GM23248 (cell line): ENCODE measurements around the gene DLGAP3. TPM values are rescaled to one million over a fixed set of nuclear protein-coding genes. Genes with fewer than 3 reads are reported as not detected.
A peak's percentile ranks its signal among the peaks of the same experiment; 100 is the strongest.

ENCODE experiments used
- DNase-seq: peaks from one replicate; pipeline ENCODE4 v3.0.0-alpha.2; 2015
- H2AFZ ChIP-seq: fragments of 200-600 bp; sonication (generic); 2 replicates; pipeline ENCODE4 v1.6.1; 2016; ENCODE audit warnings: antibody characterized with exemption
- H3F3A ChIP-seq: fragments of 200-600 bp; sonication (generic); 2 replicates; pipeline ENCODE4 v1.6.1; 2016; ENCODE audit warnings: mild to moderate bottlenecking, antibody characterized with exemption, mixed run types; ENCODE audit not compliant: insufficient read depth
- H3K27ac ChIP-seq: fragments of 200-600 bp; sonication (generic); 2 replicates; pipeline ENCODE4 v1.5.1; 2016; ENCODE audit warnings: mild to moderate bottlenecking
- H3K27me3 ChIP-seq: fragments of 200-600 bp; sonication (generic); replicated peaks from 2 replicates; pipeline ENCODE4 v1.6.1; 2016; ENCODE audit warnings: mild to moderate bottlenecking; ENCODE audit not compliant: insufficient read depth
- H3K36me3 ChIP-seq: fragments of 200-600 bp; sonication (generic); 2 replicates; pipeline ENCODE4 v1.6.1; 2016; ENCODE audit warnings: low read depth, mild to moderate bottlenecking
- H3K4me1 ChIP-seq: fragments of 200-600 bp; sonication (generic); 2 replicates; pipeline ENCODE4 v1.6.1; 2016; ENCODE audit warnings: mild to moderate bottlenecking; ENCODE audit not compliant: insufficient read depth
- H3K4me2 ChIP-seq: fragments of 200-600 bp; sonication (generic); one replicate; pipeline ENCODE4 v1.6.1; 2016; ENCODE audit warnings: mild to moderate bottlenecking; ENCODE audit not compliant: unreplicated experiment
- H3K4me3 ChIP-seq: fragments of 200-600 bp; sonication (generic); 2 replicates; pipeline ENCODE4 v1.5.1; 2016; ENCODE audit warnings: mild to moderate bottlenecking
- H3K79me2 ChIP-seq: fragments of 200-600 bp; sonication (generic); 2 replicates; pipeline ENCODE4 v1.6.1; 2016; ENCODE audit warnings: mild to moderate bottlenecking; ENCODE audit not compliant: insufficient read depth
- H3K9ac ChIP-seq: fragments of 200-600 bp; sonication (generic); 2 replicates; pipeline ENCODE4 v1.6.1; 2016; ENCODE audit warnings: mild to moderate bottlenecking
- H3K9me2 ChIP-seq: fragments of 200-600 bp; sonication (generic); 2 replicates; pipeline ENCODE4 v1.6.1; 2016; ENCODE audit warnings: mixed run types, mild to moderate bottlenecking, moderate library complexity; ENCODE audit not compliant: insufficient read depth
- H3K9me3 ChIP-seq: fragments of 200-600 bp; sonication (generic); one replicate; pipeline ENCODE4 v1.6.1; 2017; ENCODE audit warnings: low read depth
- H4K20me1 ChIP-seq: fragments of 200-600 bp; sonication (generic); 2 replicates; pipeline ENCODE4 v1.6.0; 2016; ENCODE audit not compliant: insufficient read depth
- EZH2 ChIP-seq: fragments of 200-600 bp; sonication (generic); IDR thresholded peaks from 2 replicates; pipeline ENCODE4 v1.6.1; 2018; ENCODE audit warnings: antibody characterized with exemption, mild to moderate bottlenecking; ENCODE audit not compliant: insufficient read depth, poor library complexity, severe bottlenecking
- EZH2phosphoT487 ChIP-seq: fragments of 200-600 bp; sonication (generic); IDR thresholded peaks from 2 replicates; pipeline ENCODE4 v1.6.1; 2018; ENCODE audit warnings: antibody characterized with exemption, moderate library complexity, mild to moderate bottlenecking, low read depth; ENCODE audit not compliant: insufficient read depth
- WGBS, 2 experiments: methylation state at CpG; one replicate each; pipeline ENCODE4 v1.1.6; 2015 to 2017; ENCODE audit warnings: low lambda C conversion rate in 2 of 2, low coverage in 1 of 2; ENCODE audit errors: missing lambda C conversion rate in 2 of 2; 5-methylcytosine and 5-hydroxymethylcytosine counted together
- in situ Hi-C: fragments of 300-500 bp; cut with MboI; formaldehyde crosslinking; loops from 2 replicates; pipeline ENCODE4 v1.15.0; 2020
- polyA plus RNA-seq: library from polyadenylated mRNA; unstranded; fragments of >200 nt; fragmentation: Nextera tagmentation; extraction: Ambion mirVana; gene quantifications from 2 replicates; pipeline ENCODE4 v1.2.1, GENCODE V29; 2016
- total RNA-seq: library from RNA; depleted of rRNA; stranded (reverse); fragments of >200 nt; shearing (Covaris generic); gene quantifications from 2 replicates; pipeline ENCODE4 v1.2.3, GENCODE V29; 2014

DLGAP3 gene
- total and polyA plus RNA-seq, 2 experiments from 2014 or later, result 0.11 TPM; not detected in 1

DNA sequence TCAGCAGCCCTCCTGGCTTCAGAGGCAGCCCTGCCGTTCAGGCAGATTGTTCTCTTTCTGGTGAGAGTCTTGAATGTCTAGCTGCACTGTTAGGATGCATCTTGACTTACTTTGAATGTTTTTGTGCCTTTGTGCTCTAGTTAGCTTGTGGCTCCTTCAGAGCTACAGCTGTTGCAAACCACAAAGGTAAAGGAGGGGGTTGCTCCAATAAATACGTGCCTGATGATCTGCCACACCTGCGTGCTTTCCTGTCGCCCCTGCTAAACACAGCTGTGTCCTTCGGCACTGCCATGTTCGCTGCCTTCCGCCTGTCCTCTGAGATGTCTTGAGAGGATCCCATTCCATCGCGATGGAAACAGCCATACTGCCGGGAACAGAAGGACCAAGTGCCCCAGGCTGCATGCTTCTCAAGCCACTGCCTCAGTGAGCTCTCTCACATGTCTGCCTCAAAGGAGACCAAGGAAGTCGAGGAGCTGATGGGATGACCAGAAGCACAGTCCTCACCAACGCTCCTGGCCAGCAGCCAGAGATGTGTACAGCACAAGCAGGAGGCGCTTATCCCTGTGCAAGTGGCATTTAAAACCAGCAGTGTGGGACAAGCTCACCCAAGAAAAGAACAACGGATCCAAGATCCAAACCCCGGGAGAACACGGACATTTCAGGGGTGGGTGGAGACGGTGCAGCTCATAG, 57.9 kb downstream of the DLGAP3 start:
- H3K79me2 ChIP-seq, result no peaks in the 10 kb centered on the region
- WGBS, 2 experiments, result 65 to 73% methylated on average over 17 of the region's 17 CpGs
- H3K9me2 ChIP-seq, result no peaks in the 10 kb centered on the region
- DNase-seq, result peak; percentile 20
- H3K9ac ChIP-seq, result no peak overlapping the region
- TF ChIP-seq EZH2, result no peak
- TF ChIP-seq EZH2phosphoT487, result no peak
- in situ Hi-C loops, result no loop called here
- H3K4me1 ChIP-seq, result no peaks in the 10 kb centered on the region
- no peak overlapping the region for H2AFZ ChIP-seq
- H3K36me3 ChIP-seq, result no peaks in the 10 kb centered on the region
- no peaks in the 10 kb centered on the region for H3K9me3 ChIP-seq
- H3K4me2 ChIP-seq, result no peak overlapping the region
- no peak overlapping the region for H3K4me3 ChIP-seq
- H3K27ac ChIP-seq, result no peak overlapping the region
- no peaks in the 10 kb centered on the region for H3F3A ChIP-seq
- peaks cover 41% of the 10 kb centered on the region for H3K27me3 ChIP-seq
- H4K20me1 ChIP-seq, result no peaks in the 10 kb centered on the region

DNA sequence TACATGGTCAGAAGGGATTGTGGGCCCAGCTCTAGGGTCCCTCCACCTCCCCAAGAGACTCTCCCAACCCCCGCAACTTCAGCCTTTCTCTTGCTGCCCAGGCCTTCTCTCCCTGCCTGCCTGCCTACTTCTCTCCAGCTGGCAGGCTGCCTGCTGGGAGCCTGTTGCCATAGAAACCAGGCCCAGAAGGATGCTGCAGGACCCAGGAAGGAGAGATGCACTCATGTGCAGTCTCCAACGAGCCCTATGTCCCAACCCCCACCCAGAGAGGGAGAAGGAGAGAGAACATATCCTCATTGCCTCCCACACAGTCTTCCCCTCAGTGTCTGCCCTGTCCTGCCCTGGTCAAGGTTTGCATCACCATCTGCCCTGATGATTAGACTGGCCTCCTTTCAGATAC, 59.1 kb downstream of the DLGAP3 start:
- no peaks in the 10 kb centered on the region for H3K9me3 ChIP-seq
- H3K9me2 ChIP-seq, result no peaks in the 10 kb centered on the region
- H3K4me3 ChIP-seq, result no peak overlapping the region
- H2AFZ ChIP-seq, result no peak overlapping the region
- H3K79me2 ChIP-seq, result no peaks in the 10 kb centered on the region
- no peak overlapping the region for H3K9ac ChIP-seq
- H4K20me1 ChIP-seq, result no peaks in the 10 kb centered on the region
- no peak for DNase-seq
- H3K4me1 ChIP-seq, result no peaks in the 10 kb centered on the region
- WGBS, 2 experiments, result 50% methylated on average over 2 of the region's 2 CpGs
- H3F3A ChIP-seq, result no peaks in the 10 kb centered on the region
- peaks cover 32% of the 10 kb centered on the region for H3K27me3 ChIP-seq
- H3K36me3 ChIP-seq, result no peaks in the 10 kb centered on the region
- in situ Hi-C loops, result no loop called here
- TF ChIP-seq EZH2phosphoT487 (no peak), EZH2 (no peak)
- H3K4me2 ChIP-seq, result no peak overlapping the region
- H3K27ac ChIP-seq, result no peak overlapping the region

DNA sequence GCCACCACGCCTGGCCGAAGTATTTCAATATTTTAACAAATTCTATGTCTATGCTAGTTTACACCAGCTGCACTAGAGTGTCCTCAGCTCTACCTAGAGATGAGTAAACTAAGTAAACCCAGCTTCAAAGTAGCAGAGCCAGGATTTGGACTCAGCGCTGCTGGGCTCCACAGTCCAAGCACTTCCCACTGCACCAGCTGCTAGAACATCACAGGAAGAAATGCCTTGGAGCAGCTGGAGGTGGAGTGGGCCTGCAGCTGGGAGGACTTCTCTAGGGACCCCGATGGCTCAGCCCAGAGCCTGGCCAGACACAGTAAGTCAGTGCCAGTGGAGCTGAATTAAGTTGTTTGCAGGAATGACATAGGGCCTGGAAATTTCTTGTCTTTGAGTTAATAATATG, 59.7 kb downstream of the DLGAP3 start:
- no peak overlapping the region for H2AFZ ChIP-seq
- TF ChIP-seq EZH2 (no peak), EZH2phosphoT487 (no peak)
- H3K79me2 ChIP-seq, result no peaks in the 10 kb centered on the region
- WGBS, 2 experiments, result 72 to 83% methylated on average over 4 of the region's 4 CpGs
- in situ Hi-C loops, result no loop called here
- no peak for DNase-seq
- H3K4me2 ChIP-seq, result no peak overlapping the region
- H3K27ac ChIP-seq, result no peak overlapping the region
- H3K4me1 ChIP-seq, result no peaks in the 10 kb centered on the region
- no peaks in the 10 kb centered on the region for H3K9me3 ChIP-seq
- no peaks in the 10 kb centered on the region for H3K36me3 ChIP-seq
- no peaks in the 10 kb centered on the region for H3K9me2 ChIP-seq
- no peak overlapping the region for H3K4me3 ChIP-seq
- H3K9ac ChIP-seq, result no peak overlapping the region
- no peaks in the 10 kb centered on the region for H3F3A ChIP-seq
- H3K27me3 ChIP-seq, result peaks cover 26% of the 10 kb centered on the region
- H4K20me1 ChIP-seq, result no peaks in the 10 kb centered on the region

DNA sequence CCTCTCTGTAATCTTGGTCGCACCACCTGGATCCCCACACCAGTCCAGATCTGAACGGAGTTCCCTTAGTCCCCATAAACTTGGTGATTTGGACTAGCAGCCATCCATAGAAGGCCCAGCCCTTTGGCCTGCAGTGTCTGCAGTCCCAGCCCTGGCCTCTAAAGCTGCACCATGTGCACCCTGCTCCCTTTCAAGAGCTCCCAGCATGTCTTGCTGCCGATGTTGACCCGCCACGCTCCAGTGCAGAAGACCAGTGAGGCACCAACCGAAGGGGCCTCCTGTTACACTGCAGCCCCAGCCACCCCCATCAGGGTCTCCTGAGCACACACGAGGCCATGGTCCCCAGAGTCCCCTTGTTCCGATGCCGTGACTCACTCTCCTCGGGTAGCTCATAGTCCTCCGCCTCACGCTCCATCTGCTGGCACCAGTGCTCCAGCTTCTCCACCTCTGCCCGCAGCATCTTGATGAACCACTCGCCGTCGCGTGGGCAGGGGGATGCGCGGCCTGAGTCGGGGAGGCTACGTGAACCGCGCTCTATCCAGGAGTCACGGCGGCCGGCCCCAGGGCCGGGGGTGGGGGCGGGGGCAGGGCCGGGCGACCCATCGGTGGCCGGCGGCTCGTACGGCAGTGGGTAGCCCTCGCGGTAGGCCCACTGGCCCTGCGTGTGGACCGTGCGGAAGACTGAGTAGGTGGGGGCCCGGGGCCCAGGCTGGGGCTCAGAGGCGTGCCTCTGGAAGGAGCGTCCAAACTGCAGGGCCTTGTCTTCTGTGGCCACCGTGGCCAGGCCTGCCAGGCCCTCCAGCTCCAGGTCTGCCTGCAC, 61.0 kb downstream of the DLGAP3 start:
- no peak for DNase-seq

More for the DNA sequence above, 61.0 kb downstream of the DLGAP3 start:
- Histone ChIP-seq H3K36me3 (no peaks in the 10 kb centered on the region), H3K27me3 (peaks cover 16% of the 10 kb centered on the region; the same call in 1 of the 2 replicates), H3K27ac (no peak overlapping the region), H4K20me1 (no peaks in the 10 kb centered on the region), H3F3A (no peaks in the 10 kb centered on the region), H3K9me3 (no peaks in the 10 kb centered on the region), H3K4me3 (no peak overlapping the region), H3K4me1 (no peaks in the 10 kb centered on the region), H3K79me2 (no peaks in the 10 kb centered on the region), H3K9ac (no peak overlapping the region), H2AFZ (no peak overlapping the region), H3K4me2 (no peak overlapping the region), H3K9me2 (no peaks in the 10 kb centered on the region)
- in situ Hi-C loops, result no loop called here
- no peak for TF ChIP-seq EZH2phosphoT487
- TF ChIP-seq EZH2, result no peak
- WGBS, 2 experiments, result 88 to 93% methylated on average over 18 to 44 of the region's 44 CpGs
